ENCODE data around the gene C11orf91.
A peak's percentile ranks its signal among the peaks of the same experiment; 100 is the strongest.

C11orf91 gene

DNA sequence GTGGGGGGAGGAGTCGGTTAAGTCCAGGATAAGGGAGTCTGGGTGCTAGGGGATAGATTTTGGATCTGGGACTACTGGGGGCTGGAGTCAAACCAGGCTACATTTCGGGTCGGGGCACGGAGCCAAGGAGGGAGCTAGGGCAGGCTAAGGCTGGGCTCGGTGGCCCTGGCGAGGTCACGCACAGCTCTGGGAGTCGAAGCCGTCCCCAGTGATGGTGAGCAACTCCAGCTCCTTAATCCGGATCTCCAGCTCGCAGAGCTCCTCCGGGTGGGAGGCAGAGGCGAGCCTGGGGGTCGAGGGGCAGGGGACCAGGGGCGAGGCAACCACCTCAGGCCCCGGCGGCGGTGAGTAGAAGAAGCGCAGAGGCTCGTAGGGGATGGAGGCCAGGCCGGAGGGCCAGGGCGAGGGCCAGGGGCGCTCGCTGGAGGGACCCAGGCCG is 544 bp downstream of the C11orf91 start:
- DNase-seq (ENCODE audit: extremely low spot score): peak; percentile 26
- CTCF ChIA-PET: interaction anchor here (0.6 to 0.9 kb wide), 3 partner anchors 9 to 1313 kb away, joined by 3 to 4 read pairs (median 3); no protein-coding TSS in a partner anchor
- POLR2A ChIA-PET: interaction anchor here (1.4 to 2.6 kb wide), 2 partner anchors 10 to 36 kb away, joined by 5 to 15 read pairs; partner anchors contain the start of gene CD59
- TF ChIP-seq CTBP1 (IDR thresholded peaks at IDR 0.05; ENCODE audit: borderline replicate concordance): no peak
- no peak for TF ChIP-seq FOXM1 (IDR thresholded peaks at IDR 0.05; ENCODE audit: borderline replicate concordance)
- TF ChIP-seq HDGF (IDR thresholded peaks at IDR 0.05; ENCODE audit: borderline replicate concordance): no peak
- TF ChIP-seq FOXK2 (IDR thresholded peaks at IDR 0.05): no peak
- no peak for TF ChIP-seq SP1 (IDR thresholded peaks at IDR 0.05)
- no peak for TF ChIP-seq ZNF384 (IDR thresholded peaks at IDR 0.05)
- TF ChIP-seq ARNT (IDR thresholded peaks at IDR 0.05): no peak
- TF ChIP-seq, protein P1, sequence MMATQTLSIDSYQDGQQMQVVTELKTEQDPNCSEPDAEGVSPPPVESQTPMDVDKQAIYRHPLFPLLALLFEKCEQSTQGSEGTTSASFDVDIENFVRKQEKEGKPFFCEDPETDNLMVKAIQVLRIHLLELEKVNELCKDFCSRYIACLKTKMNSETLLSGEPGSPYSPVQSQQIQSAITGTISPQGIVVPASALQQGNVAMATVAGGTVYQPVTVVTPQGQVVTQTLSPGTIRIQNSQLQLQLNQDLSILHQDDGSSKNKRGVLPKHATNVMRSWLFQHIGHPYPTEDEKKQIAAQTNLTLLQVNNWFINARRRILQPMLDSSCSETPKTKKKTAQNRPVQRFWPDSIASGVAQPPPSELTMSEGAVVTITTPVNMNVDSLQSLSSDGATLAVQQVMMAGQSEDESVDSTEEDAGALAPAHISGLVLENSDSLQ (IDR thresholded peaks at IDR 0.05): no peak
- TF ChIP-seq NFRKB (IDR thresholded peaks at IDR 0.05): no peak
- TF ChIP-seq FOXA1 (IDR thresholded peaks at IDR 0.05): no peak
- no peak for TF ChIP-seq TARDBP (IDR thresholded peaks at IDR 0.05)
- TF ChIP-seq LEF1 (IDR thresholded peaks at IDR 0.05; ENCODE audit: borderline replicate concordance): no peak
- TF ChIP-seq ELF4 (IDR thresholded peaks at IDR 0.05): no peak

DNA sequence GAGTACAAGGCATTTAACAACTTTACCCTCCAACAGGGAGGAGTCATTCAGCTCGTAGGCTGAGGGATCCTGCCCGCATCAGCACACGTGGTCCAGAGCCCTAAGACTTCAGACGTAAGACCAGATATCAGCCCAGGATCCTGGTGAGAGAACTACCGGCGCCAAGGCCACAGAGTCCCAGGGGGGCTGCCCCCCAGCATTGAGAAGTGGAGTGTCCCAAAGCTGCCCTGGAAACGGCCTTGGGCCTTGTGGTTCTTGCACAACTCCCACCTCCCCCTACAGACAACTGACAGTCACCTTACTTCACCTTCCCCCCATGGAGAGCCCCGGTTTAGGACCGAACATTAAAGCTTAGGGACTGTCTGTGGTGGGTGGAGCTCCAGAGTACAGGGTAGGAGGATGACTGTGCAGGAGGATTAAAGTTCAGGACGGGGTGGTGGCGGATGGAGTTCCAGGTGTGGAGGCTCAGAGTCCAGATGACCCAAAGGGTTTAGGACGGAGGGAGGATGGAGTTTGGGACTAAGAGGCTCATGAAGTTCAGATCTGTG is 1.0 kb downstream of the C11orf91 start:
- ChIA-PET CTCF (interaction anchor here (0.6 to 0.9 kb wide), 3 partner anchors 8 to 1313 kb away, joined by 3 to 4 read pairs (median 3); no protein-coding TSS in a partner anchor), POLR2A (no interaction called here)
- no peak for DNase-seq (ENCODE audit: extremely low spot score)
- TF ChIP-seq NFRKB (IDR thresholded peaks at IDR 0.05) (no peak), SUZ12 (IDR thresholded peaks at IDR 0.05) (no peak), FOXA1 (IDR thresholded peaks at IDR 0.05) (no peak), BHLHE40 (IDR thresholded peaks at IDR 0.05; ENCODE audit: borderline replicate concordance) (no peak), HDGF (IDR thresholded peaks at IDR 0.05; ENCODE audit: borderline replicate concordance) (no peak), TARDBP (IDR thresholded peaks at IDR 0.05) (no peak), ELF4 (IDR thresholded peaks at IDR 0.05) (no peak), L3MBTL2 (conservative IDR thresholded peaks at IDR 0.05) (no peak), ZNF384 (IDR thresholded peaks at IDR 0.05) (no peak), SP1 (IDR thresholded peaks at IDR 0.05) (no peak), FOXK2 (IDR thresholded peaks at IDR 0.05) (no peak), CTBP1 (IDR thresholded peaks at IDR 0.05; ENCODE audit: borderline replicate concordance) (no peak), LEF1 (IDR thresholded peaks at IDR 0.05; ENCODE audit: borderline replicate concordance) (no peak), ARNT (IDR thresholded peaks at IDR 0.05) (no peak), FOXM1 (IDR thresholded peaks at IDR 0.05; ENCODE audit: borderline replicate concordance) (no peak)
- TF ChIP-seq, protein P1 (IDR thresholded peaks at IDR 0.05): no peak

DNA sequence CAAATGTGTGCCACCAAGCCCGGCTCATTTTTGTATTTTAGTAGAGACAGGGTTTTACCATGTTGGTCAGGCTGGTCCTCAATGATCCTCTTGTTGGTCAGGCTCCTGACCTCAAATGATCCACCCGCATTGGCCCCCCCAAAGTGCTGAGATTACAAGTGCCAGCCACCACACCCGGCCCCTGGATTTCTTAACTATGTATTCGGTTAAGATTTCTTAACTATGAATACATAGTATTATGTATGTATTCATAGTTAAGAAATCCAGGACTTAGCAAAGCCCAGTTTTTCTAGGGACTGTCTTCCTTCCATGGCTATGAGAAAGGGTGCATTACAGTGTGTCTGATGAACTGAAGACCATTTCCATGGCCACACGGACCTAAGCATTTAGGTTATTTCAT is 1.7 kb downstream of the C11orf91 start:
- no peak for DNase-seq (ENCODE audit: extremely low spot score)
- CTCF ChIA-PET: no interaction called here
- POLR2A ChIA-PET: no interaction called here
- TF ChIP-seq CTBP1 (IDR thresholded peaks at IDR 0.05; ENCODE audit: borderline replicate concordance): no peak
- TF ChIP-seq ELF4 (IDR thresholded peaks at IDR 0.05): no peak
- TF ChIP-seq FOXK2 (IDR thresholded peaks at IDR 0.05): no peak
- TF ChIP-seq, protein P1 (IDR thresholded peaks at IDR 0.05): no peak
- TF ChIP-seq FOXM1 (IDR thresholded peaks at IDR 0.05; ENCODE audit: borderline replicate concordance): no peak
- TF ChIP-seq TARDBP (IDR thresholded peaks at IDR 0.05): no peak
- no peak for TF ChIP-seq FOXA1 (IDR thresholded peaks at IDR 0.05)
- TF ChIP-seq LEF1 (IDR thresholded peaks at IDR 0.05; ENCODE audit: borderline replicate concordance): no peak
- TF ChIP-seq L3MBTL2 (conservative IDR thresholded peaks at IDR 0.05): no peak
- TF ChIP-seq ZNF384 (IDR thresholded peaks at IDR 0.05): no peak
- TF ChIP-seq HDGF (IDR thresholded peaks at IDR 0.05; ENCODE audit: borderline replicate concordance): no peak

GRCh38 chr11:33697997-33698396 is 2.6 kb downstream of the C11orf91 start:
- ChIA-PET CTCF (interaction anchor here (0.6 kb wide), 1 partner anchor 416 kb away, joined by 8 read pairs; no protein-coding TSS in a partner anchor), POLR2A (no interaction called here)
- TF ChIP-seq, protein P1 (IDR thresholded peaks at IDR 0.05): no peak
- TF ChIP-seq BHLHE40 (IDR thresholded peaks at IDR 0.05; ENCODE audit: borderline replicate concordance): no peak
- no peak for TF ChIP-seq L3MBTL2 (conservative IDR thresholded peaks at IDR 0.05)
- no peak for TF ChIP-seq SP1 (IDR thresholded peaks at IDR 0.05)
- TF ChIP-seq ARNT (IDR thresholded peaks at IDR 0.05): no peak
- TF ChIP-seq FOXM1 (IDR thresholded peaks at IDR 0.05; ENCODE audit: borderline replicate concordance): no peak
- TF ChIP-seq TARDBP (IDR thresholded peaks at IDR 0.05): no peak
- TF ChIP-seq ZNF384 (IDR thresholded peaks at IDR 0.05): no peak
- no peak for TF ChIP-seq ELF4 (IDR thresholded peaks at IDR 0.05)
- TF ChIP-seq FOXK2 (IDR thresholded peaks at IDR 0.05): no peak
- no peak for TF ChIP-seq FOXA1 (IDR thresholded peaks at IDR 0.05)
- no peak for DNase-seq (ENCODE audit: extremely low spot score)

- no peak for TF ChIP-seq CTBP1 (IDR thresholded peaks at IDR 0.05; ENCODE audit: borderline replicate concordance)
- no peak for TF ChIP-seq ELF4 (IDR thresholded peaks at IDR 0.05)
- no peak for TF ChIP-seq SUZ12 (IDR thresholded peaks at IDR 0.05)
- TF ChIP-seq HDGF (IDR thresholded peaks at IDR 0.05; ENCODE audit: borderline replicate concordance): no peak
- no peak for TF ChIP-seq FOXA1 (IDR thresholded peaks at IDR 0.05)
- no peak for TF ChIP-seq LEF1 (IDR thresholded peaks at IDR 0.05; ENCODE audit: borderline replicate concordance)
- TF ChIP-seq L3MBTL2 (conservative IDR thresholded peaks at IDR 0.05): no peak
- no peak for TF ChIP-seq ZNF384 (IDR thresholded peaks at IDR 0.05)
- TF ChIP-seq SP1 (IDR thresholded peaks at IDR 0.05): no peak
- no peak for TF ChIP-seq NFRKB (IDR thresholded peaks at IDR 0.05)
- no peak for TF ChIP-seq TARDBP (IDR thresholded peaks at IDR 0.05)
- TF ChIP-seq, protein P1 (IDR thresholded peaks at IDR 0.05): no peak
- no peak for TF ChIP-seq FOXM1 (IDR thresholded peaks at IDR 0.05; ENCODE audit: borderline replicate concordance)
- no peak for TF ChIP-seq FOXK2 (IDR thresholded peaks at IDR 0.05)
- no peak for TF ChIP-seq BHLHE40 (IDR thresholded peaks at IDR 0.05; ENCODE audit: borderline replicate concordance)
- no peak for TF ChIP-seq ARNT (IDR thresholded peaks at IDR 0.05)
- no peak for DNase-seq (ENCODE audit: extremely low spot score)
- ChIA-PET POLR2A (no interaction called here), CTCF (no interaction called here)
Measured at GRCh38 chr11:33696931-33697638, 3.5 kb downstream of the C11orf91 start.
